Epithelial cell of proximal tubule (primary cell): ENCODE data around the gene RNF144A. TPM values are rescaled to one million over a fixed set of nuclear protein-coding genes. Genes with fewer than 3 reads are reported as not detected.

Source experiments
- DNase-seq: peaks from one replicate; pipeline ENCODE4 v3.0.0-alpha.2; 2011; ENCODE audit warnings: low read depth
- H3K4me3 ChIP-seq: 2 replicates; pipeline ENCODE4 v1.5.1; 2011; ENCODE audit warnings: low read depth, mild to moderate bottlenecking, low read length
- total RNA-seq: library from RNA; depleted of rRNA; stranded (reverse); fragments of >200 nt; gene quantifications from 2 replicates; pipeline ENCODE4 v1.2.3, GENCODE V29; 2015
- TF ChIP-seq, protein P1 (sequence below): conservative IDR thresholded peaks from 2 replicates; pipeline ENCODE4 v1.5.1; 2012; ENCODE audit warnings: low read depth, mild to moderate bottlenecking, low read length

RNF144A gene
- total RNA-seq, 1 donor from 2014 or later, result 17.4 TPM

DNA sequence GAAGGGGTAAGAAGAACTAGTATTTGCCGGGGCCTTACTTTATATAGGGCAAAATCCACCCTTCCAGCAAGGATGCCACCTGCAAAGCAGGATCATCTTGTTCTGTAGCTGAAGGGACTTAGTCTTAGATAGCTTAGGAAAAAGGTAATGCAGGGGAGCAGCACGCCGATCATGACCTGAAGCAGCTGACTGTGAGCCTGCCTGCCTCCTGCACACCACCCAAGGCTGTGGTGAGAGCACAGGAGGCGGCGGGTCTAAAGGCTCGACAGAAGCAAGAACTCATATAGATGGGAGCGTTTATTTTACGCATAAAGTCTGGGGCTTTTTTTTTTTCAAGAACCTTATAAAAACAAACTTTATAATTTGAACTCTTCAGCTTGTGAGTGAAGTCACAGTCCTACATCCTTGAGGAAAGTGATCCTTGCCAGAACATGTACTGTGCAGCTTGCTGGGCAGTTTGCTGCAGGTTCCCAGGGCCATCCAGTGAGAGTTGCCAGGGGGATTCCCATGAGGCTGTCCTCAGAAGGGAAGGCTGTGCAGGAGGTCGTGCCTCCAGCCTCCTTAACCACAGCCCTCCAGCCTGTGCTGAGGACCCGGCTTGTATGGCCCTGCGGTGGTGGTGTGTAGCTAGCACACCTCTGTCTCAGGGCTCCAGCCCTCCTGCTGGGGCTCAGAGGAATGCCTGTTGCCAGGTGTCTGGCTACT lies 92.1 kb downstream of the RNF144A start:
- H3K4me3 ChIP-seq, result no peak overlapping the region
- TF ChIP-seq, protein P1, sequence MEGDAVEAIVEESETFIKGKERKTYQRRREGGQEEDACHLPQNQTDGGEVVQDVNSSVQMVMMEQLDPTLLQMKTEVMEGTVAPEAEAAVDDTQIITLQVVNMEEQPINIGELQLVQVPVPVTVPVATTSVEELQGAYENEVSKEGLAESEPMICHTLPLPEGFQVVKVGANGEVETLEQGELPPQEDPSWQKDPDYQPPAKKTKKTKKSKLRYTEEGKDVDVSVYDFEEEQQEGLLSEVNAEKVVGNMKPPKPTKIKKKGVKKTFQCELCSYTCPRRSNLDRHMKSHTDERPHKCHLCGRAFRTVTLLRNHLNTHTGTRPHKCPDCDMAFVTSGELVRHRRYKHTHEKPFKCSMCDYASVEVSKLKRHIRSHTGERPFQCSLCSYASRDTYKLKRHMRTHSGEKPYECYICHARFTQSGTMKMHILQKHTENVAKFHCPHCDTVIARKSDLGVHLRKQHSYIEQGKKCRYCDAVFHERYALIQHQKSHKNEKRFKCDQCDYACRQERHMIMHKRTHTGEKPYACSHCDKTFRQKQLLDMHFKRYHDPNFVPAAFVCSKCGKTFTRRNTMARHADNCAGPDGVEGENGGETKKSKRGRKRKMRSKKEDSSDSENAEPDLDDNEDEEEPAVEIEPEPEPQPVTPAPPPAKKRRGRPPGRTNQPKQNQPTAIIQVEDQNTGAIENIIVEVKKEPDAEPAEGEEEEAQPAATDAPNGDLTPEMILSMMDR, result no peak
- DNase-seq, result no peak

DNA sequence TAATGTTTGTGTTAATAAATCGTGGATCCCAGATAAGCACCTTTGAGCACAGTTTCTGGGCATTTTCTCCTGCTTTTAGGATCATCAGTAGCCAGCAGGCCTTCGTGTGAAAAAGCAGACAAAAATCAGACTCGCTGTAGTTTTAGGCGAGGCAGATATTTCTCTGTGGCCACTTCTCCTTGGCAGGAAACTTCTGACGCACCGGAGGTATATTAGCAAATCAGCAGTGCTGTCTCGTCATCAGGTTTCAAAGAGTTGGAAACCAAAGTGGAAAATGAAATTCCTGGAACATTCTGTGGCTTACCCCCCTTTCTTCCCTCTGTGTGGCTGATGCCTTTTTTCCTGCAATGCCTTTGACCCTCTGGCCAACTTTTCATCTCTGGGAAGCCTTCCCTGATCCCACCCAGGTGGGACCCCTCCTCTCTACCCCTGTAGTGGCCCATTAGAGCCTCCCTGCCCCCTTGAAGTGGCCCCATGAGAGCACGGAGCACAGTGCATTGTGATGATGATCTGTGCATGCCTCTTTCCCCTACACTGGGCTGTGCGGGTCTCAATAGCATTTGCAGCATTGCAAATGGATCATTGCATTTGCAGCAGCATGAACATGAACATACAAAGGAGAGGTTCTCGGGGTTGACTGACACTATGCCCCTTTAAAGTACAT lies 93.3 kb downstream of the RNF144A start:
- TF ChIP-seq, protein P1, result no peak
- no peak overlapping the region for H3K4me3 ChIP-seq
- DNase-seq, result no peak

DNA sequence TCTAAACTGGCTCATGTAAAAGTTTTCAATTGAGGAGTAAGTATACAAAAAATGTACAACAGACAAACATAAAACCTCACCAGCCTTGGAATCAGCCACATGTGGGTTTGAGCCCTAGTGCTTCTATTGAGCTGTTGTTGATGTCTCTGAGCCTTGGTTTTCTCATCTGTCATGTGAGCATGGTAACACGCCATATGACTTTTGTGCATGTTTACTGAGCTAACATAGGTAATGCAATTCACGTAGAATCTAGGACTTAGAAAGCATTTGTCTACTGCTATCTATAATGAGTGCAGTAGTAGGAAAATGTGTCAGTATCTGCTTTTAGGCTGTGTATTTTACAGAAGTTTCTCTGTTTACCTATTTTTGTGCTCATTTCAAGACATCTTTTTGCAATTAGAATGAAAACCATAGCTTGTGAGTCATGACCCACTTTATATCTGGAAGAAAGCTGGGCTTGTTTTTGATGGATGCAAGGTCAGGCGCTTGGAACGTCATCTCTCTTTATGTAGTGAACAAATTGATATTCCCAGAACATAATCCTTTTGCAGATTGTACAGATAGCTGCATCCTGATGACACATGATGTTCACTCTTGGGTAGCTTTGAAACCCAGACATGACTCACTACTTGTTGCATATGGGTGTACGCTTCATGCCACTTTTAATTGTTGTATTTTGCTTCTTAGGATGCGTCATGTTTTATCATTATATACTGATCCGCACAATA lies 94.3 kb downstream of the RNF144A start:
- TF ChIP-seq, protein P1, result no peak
- DNase-seq, result no peak
- no peak overlapping the region for H3K4me3 ChIP-seq

DNA sequence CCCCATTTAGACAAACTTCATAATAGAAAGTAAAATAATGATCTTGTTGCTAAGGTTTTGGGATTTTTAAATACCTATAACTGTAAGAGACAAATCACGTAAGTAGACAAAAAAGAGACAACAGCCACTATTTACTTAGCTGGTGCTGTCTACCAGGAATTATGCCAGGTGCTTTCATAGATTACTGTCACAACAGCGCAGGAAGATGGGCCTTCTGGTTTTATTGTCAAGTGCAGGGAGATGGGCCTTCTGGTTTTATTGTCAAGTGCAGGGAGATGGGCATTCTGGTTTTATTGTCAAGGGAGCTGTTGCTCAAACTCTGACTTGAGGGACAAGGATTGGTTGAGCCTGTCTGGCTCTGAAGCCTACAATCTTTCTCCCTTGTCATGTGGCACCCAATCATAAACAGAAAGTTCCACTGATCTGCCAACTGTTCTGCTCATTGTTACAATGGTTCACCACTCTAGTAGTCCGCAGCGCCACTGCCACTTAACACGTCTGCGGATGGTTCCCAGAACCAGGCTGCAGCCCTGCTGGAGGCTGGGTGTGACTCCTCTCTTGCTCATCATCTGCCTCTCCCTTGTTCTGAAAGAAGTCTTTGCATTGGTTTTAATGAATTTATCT lies 95.0 kb downstream of the RNF144A start:
- TF ChIP-seq, protein P1, result no peak
- no peak overlapping the region for H3K4me3 ChIP-seq
- DNase-seq, result no peak

DNA sequence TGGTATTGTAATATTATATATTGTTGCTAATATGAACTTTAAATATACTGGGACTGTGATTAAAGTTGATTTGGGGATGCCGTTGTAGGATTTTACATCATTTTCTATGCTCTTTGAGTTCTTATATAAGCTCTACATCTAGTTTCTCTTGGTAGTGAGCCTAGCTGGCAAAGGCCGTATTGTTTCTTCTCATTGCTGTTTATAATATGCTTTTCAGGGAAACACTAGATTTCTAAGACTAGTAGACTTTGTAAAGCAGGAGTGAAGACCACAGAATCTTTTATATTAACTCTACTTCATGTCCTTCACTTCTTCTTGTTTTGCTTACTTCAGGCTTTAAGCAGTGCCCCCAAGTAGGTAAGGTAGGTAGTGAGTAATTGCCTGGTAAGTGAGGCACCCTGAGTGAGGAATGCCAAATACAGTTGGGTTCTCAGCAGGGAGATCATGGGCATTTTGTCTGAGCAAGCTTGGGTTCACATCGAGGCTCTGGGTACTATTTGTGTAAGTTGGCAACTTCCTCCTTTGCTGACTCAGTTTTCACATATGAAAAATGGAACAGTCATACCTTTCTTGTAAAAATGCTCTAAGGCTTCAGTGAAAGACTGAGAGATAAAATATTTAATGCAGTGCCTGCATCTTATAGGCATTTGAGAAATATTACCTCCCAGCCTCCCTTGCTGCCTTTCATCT lies 96.4 kb downstream of the RNF144A start:
- H3K4me3 ChIP-seq, result no peak overlapping the region
- TF ChIP-seq, protein P1, result no peak
- no peak for DNase-seq

DNA sequence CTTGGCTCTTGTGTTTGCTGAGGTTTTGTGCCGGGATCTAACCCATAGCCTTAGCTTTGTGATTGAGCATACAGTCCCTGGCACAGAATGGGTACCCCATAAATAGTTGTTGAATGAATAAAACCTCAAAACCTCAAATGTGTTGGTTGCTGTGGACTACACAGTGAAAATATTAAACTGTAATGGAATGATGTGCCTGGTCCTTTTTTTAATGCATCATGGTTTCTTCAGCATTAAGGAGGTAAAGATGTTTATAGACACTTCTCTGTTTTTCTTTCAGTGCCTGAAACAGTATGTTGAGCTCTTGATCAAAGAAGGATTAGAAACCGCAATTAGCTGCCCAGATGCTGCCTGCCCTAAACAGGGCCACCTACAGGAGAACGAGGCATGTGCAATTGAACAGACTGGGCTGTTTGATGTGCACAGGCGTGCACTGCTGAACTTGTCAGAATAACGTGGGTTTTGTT lies 97.0 kb downstream of the RNF144A start:
- no peak overlapping the region for H3K4me3 ChIP-seq
- TF ChIP-seq, protein P1, result peak; percentile 54
- no peak for DNase-seq
